GM12864 (cell line): ENCODE measurements around the gene KCNK4.

Source experiments
- DNase-seq: peaks from one replicate; pipeline ENCODE4 v3.0.0-alpha.2; 2011; ENCODE audit warnings: low read depth
- H3K4me3 ChIP-seq: 2 replicates; pipeline ENCODE4 v1.5.1; 2011; ENCODE audit warnings: mild to moderate bottlenecking, low read depth, low read length, control low read depth
- TF ChIP-seq, protein P1 (sequence below): IDR thresholded peaks from 2 replicates; pipeline ENCODE4 v1.5.1; 2011; ENCODE audit warnings: low read depth, mild to moderate bottlenecking, moderate library complexity, low read length, control low read depth, inconsistent platforms; ENCODE audit errors: missing control alignments

KCNK4 gene

DNA sequence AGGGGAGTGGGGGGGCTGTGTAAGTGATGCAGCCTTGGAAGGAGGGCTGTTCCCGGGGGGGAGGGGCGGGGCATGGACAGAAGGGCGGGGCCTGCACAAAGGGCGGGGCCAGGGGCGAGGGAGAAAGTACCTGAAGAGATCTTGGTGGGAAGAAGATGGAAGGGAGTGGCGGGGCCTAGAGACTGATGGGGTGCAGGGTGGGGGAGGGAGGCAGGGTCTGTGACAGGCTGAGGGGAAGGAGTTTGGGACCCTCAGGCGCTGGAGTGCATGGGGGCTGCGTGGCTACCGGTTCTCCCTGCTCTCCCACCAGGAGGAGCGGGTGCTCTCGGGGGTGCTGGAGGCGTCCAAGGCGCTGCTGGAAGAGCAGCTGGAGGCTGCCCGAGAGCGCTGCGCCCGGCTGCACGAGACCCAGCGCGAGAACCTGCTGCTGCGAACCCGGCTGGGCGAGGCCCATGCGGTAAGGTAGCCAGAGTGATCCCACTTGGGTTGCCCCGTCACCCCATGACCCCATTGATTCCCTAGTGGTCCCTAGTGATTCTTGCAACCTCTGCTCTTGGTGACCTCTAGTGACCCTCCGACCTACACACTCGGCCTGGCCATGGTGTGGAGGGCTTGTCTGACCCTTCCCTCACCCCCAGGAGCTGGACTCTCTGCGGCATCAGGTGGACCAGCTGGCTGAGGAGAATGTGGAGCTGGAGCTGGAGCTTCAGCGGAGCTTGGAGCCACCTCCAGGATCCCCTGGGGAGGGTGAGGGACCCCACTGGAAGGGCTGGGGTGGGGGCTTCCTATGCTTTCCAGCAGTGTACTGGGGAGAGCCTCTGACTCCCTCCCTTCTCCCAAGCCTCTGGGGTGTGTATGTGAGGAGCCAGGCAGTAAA is 52.0 kb downstream of the KCNK4 start:
- TF ChIP-seq, protein P1, sequence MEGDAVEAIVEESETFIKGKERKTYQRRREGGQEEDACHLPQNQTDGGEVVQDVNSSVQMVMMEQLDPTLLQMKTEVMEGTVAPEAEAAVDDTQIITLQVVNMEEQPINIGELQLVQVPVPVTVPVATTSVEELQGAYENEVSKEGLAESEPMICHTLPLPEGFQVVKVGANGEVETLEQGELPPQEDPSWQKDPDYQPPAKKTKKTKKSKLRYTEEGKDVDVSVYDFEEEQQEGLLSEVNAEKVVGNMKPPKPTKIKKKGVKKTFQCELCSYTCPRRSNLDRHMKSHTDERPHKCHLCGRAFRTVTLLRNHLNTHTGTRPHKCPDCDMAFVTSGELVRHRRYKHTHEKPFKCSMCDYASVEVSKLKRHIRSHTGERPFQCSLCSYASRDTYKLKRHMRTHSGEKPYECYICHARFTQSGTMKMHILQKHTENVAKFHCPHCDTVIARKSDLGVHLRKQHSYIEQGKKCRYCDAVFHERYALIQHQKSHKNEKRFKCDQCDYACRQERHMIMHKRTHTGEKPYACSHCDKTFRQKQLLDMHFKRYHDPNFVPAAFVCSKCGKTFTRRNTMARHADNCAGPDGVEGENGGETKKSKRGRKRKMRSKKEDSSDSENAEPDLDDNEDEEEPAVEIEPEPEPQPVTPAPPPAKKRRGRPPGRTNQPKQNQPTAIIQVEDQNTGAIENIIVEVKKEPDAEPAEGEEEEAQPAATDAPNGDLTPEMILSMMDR: no peak
- no peak overlapping the region for H3K4me3 ChIP-seq
- no peak for DNase-seq

DNA sequence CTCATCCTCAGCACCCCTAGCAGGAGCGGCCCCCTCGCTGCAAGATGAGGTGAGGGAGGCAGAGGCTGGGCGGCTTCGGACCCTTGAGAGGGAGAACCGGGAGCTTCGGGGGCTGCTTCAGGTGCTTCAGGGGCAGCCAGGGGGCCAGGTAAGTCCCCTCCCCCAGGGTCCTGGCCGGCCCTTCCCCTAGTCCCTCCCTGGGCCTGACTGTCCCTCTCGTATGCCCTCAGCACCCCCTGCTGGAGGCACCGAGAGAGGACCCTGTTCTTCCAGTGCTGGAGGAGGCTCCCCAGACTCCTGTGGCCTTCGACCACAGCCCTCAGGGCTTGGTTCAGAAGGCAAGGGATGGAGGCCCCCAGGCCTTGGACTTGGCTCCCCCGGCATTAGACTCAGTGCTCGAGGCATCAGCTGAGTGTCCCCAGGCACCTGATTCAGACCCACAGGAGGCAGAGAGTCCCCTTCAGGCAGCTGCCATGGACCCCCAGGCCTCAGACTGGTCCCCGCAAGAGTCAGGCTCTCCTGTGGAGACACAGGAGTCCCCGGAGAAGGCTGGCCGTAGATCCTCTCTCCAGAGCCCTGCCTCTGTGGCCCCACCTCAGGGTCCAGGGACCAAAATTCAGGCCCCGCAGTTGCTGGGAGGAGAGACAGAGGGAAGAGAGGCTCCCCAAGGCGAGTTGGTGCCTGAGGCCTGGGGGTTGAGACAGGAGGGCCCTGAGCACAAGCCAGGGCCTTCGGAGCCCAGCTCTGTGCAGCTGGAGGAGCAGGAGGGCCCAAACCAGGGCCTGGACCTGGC is 52.9 kb downstream of the KCNK4 start:
- H3K4me3 ChIP-seq: no peak overlapping the region
- TF ChIP-seq, protein P1: peak; percentile 32
- DNase-seq: no peak

DNA sequence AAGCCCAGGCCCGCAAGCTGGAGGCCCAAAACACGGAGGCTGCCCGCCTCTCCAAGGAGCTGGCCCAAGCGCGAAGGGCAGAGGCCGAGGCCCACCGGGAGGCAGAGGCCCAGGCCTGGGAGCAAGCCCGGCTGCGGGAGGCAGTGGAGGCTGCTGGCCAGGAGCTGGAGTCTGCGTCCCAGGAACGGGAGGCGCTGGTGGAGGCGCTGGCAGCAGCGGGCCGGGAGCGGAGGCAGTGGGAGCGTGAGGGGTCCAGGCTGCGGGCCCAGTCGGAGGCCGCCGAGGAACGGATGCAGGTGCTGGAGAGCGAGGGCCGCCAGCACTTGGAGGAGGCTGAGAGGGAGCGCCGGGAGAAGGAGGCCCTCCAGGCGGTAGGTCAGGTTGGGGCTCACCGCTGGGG is 53.7 kb downstream of the KCNK4 start:
- TF ChIP-seq, protein P1: no peak
- no peak overlapping the region for H3K4me3 ChIP-seq
- no peak for DNase-seq

DNA sequence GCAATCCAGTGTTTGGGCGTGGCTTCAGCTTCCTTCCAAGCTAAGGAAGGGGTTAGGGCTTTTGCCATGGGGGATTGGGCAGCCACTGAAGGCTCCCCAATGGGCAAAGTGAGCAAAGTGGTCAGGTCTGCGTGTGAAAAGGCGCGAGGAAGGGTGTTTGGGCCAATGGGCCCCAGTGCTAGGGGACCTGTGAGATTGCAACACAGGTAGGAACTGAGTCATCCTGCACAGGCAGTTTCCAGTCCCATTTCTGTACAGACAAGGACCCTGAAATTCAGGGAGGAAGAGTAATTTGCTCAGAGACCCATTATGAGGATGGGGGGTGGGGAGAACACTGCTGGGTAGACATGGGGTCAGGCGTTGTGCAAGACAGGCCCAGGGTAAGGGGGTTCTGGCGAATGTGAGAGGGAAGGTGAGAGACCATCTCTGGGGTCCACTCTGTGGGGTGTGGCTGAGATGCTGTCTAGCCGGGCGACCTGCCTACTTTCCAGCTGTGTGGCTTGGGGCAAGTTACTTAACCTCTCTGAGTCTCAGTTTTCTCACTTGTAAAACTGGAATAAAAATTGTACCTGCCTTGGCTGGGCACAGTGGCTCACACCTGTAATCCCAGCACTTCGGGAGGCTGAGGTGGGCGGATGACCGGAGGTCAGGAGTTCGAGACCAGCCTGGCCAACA is 56.2 kb downstream of the KCNK4 start:
- TF ChIP-seq, protein P1: no peak
- no peak overlapping the region for H3K4me3 ChIP-seq
- DNase-seq: no peak

DNA sequence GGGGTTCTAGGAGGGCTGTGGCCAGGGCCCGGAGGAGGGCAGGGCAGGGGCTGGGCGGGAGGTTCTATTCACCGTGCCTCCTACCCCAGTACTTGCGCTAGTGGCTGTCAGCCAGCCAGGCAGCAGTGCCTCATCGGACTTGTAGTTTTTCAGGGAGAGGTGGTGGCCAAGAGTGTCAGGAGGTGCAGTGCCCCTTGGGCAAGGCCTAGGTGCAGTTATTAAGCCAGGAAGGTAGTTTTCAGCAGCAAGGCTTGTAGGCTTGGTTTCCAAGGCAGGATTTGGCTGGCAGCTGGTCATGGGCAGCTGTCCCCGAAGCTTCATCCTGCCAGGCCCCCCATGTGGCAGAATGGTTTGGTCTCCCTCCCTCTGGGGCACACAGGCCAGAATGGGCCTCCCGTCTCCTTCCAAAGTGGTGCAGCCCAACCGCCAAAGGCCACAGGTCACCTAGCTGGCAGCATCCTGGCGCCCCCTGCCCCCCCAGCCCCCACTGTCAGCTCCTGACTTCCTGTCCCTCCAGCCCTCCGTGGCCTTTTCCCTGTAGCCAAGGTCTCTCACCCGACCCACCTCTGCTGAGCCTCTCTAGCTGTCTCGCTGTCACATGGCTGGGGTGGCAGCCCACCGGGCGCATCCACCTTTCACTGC is 57.4 kb downstream of the KCNK4 start:
- no peak overlapping the region for H3K4me3 ChIP-seq
- TF ChIP-seq, protein P1: no peak
- no peak for DNase-seq

DNA sequence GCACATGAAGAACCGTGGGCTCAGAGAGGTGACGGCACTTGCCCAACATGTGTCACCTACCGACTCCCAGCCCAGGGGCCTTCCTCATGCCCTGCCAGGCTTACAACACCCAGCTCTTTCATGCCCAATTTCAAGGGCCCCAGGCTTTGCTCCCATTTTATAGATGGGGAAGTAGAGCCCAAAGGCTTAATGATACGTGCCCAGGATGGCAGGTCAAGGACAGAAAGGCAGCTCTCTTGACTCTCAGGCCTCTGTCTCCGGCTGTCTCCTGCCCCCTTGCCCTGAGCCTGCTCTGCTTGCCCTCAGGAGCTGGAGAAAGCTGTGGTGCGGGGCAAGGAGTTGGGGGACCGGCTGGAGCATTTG is 57.9 kb downstream of the KCNK4 start:
- TF ChIP-seq, protein P1: no peak
- no peak overlapping the region for H3K4me3 ChIP-seq
- DNase-seq: no peak
